HepG2 (cell line): Measurements from ENCODE around the gene RYR2. TPM values are rescaled to one million over a fixed set of nuclear protein-coding genes. Genes with fewer than 3 reads are reported as not detected.

ENCODE experiments used
- ATAC-seq: fragments of 200-7000 bp; cut with Tn5 transposase; 3 replicates; pipeline ENCODE4 v1.9.1; 2020; ENCODE audit warnings: mild to moderate bottlenecking, moderate library complexity
- BruUV-seq: library from RNA; stranded (reverse); fragments of 400-500 nt; replicated peaks from 2 replicates; lab custom pipeline; 2021; lab: Mats Ljungman, UMichigan
- CTCF ChIA-PET: fragments of 300-600 bp; formaldehyde crosslinking; extraction: SDS; loops from one replicate; lab custom pipeline; 2021; ENCODE audit warnings: low total read pairs, inconsistent platforms, low intra/inter-chr PET ratio; lab: Yijun Ruan, JAX
- POLR2A ChIA-PET: fragments of 350-600 bp; sonication (Branson Sonifier 250); formaldehyde crosslinking; loops from one replicate; lab custom pipeline; 2020; ENCODE audit warnings: antibody characterized with exemption, inconsistent platforms; lab: Yijun Ruan, JAX
- DNase-seq: peaks from one replicate; pipeline ENCODE4 v3.0.0-alpha.2; 2015; ENCODE audit warnings: low spot score
- FAIRE-seq: peaks from 3 replicates; lab custom pipeline; 2011; peaks lifted over from hg19 to GRCh38; lab: Jason Lieb, UNC
- H2AFZ ChIP-seq: one replicate; pipeline ENCODE4 v1.6.1; 2011; ENCODE audit warnings: low read length, inconsistent platforms
- H3K27ac ChIP-seq: fragments of 300-600 bp; 3 replicates; pipeline ENCODE4 v1.8.0; 2011; ENCODE audit warnings: mixed run types, mild to moderate bottlenecking, mixed read lengths, low read length, inconsistent platforms; ENCODE audit not compliant: insufficient read depth; ENCODE audit errors: extremely low read length
- H3K27me3 ChIP-seq, 2 experiments: fragments of 200-600 bp in 1 of 2; 2 replicates in 1 of 2; 3 replicates in 1 of 2; pipeline versions ENCODE4 v1.6.0 to v1.8.0; 2011; ENCODE audit warnings: low read length in 2 of 2, mild to moderate bottlenecking in 2 of 2, moderate library complexity in 2 of 2, inconsistent platforms in 1 of 2; ENCODE audit not compliant: insufficient read depth in 2 of 2, control insufficient read depth in 1 of 2
- H3K36me3 ChIP-seq, 2 experiments: fragments of 200-600 bp in 1 of 2; replicated peaks in 1 of 2; 2 replicates in 1 of 2; 3 replicates in 1 of 2; pipeline versions ENCODE4 v1.5.1 to v1.8.0; 2011; ENCODE audit warnings: low read length in 2 of 2, inconsistent platforms in 1 of 2; ENCODE audit not compliant: insufficient read depth in 2 of 2, control insufficient read depth in 1 of 2
- H3K4me1 ChIP-seq: 2 replicates; pipeline ENCODE4 v1.5.1; 2012; ENCODE audit warnings: low read length, inconsistent platforms; ENCODE audit not compliant: insufficient read depth
- H3K4me2 ChIP-seq: 2 replicates; pipeline ENCODE4 v1.6.0; 2011; ENCODE audit warnings: low read depth, low read length, inconsistent platforms
- H3K4me3 ChIP-seq, 3 experiments: fragments of 200-600 bp in 1 of 3; sonication (generic), shearing (Covaris generic) in 1 of 3; replicated peaks in 1 of 3; 2 replicates each; pipeline ENCODE4 v1.5.1; 2011 to 2016; ENCODE audit warnings: low read length in 3 of 3, inconsistent platforms in 2 of 3, low read depth in 2 of 3, mild to moderate bottlenecking in 2 of 3, control low read depth in 1 of 3, mixed read lengths in 1 of 3; ENCODE audit not compliant: insufficient read depth in 1 of 3
- H3K79me2 ChIP-seq: one replicate; pipeline ENCODE4 v1.6.1; 2011; ENCODE audit warnings: low read length, inconsistent platforms; ENCODE audit not compliant: insufficient read depth
- H3K9ac ChIP-seq: 2 replicates; pipeline ENCODE4 v1.6.0; 2011; ENCODE audit warnings: mild to moderate bottlenecking, low read depth, low read length, inconsistent platforms; ENCODE audit not compliant: insufficient read depth
- H3K9me3 ChIP-seq: 2 replicates; pipeline ENCODE4 v1.5.1; 2012; ENCODE audit warnings: mild to moderate bottlenecking, low read length
- H4K20me1 ChIP-seq: 2 replicates; pipeline ENCODE4 v1.6.0; 2011; ENCODE audit warnings: inconsistent platforms, mild to moderate bottlenecking, low read length, moderate library complexity; ENCODE audit not compliant: insufficient read depth
- FOXP4 ChIP-seq: sonication (generic); formaldehyde crosslinking; IDR thresholded peaks from 2 replicates; pipeline ENCODE4 v1.4.0; 2020; ENCODE audit warnings: missing genetic modification reagents
- ZBTB40 ChIP-seq, 2 experiments: fragments of 450-650 bp in 1 of 2; sonication (generic) in 1 of 2; formaldehyde crosslinking in 1 of 2; IDR thresholded peaks; 2 replicates each; pipeline versions ENCODE4 v1.6.1 to v1.8.0; 2016 to 2022; ENCODE audit warnings: antibody characterized with exemption in 1 of 2, mild to moderate bottlenecking in 1 of 2, missing genetic modification reagents in 1 of 2
- ZNF253 ChIP-seq: sonication (generic); formaldehyde crosslinking; IDR thresholded peaks from 2 replicates; pipeline ENCODE4 v1.8.0; 2022; ENCODE audit warnings: mild to moderate bottlenecking, missing genetic modification reagents, borderline replicate concordance
- ZXDC ChIP-seq: sonication (generic); formaldehyde crosslinking; IDR thresholded peaks from 2 replicates; pipeline ENCODE4 v1.5.0; 2020; ENCODE audit warnings: mild to moderate bottlenecking, missing genetic modification reagents
- WGBS: methylation state at CpG from one replicate; pipeline ENCODE4 v1.1.6; 2017; ENCODE audit warnings: low lambda C conversion rate; 5-methylcytosine and 5-hydroxymethylcytosine counted together
- in situ Hi-C: cut with HindIII; loops from 2 replicates; pipeline ENCODE4 v1.10.0; 2017; ENCODE audit warnings: low pct_unique_long_range_greater_than_20kb; ENCODE audit not compliant: extremely low pct_ligation_motif_present
- intact Hi-C: fragments of 100-400 bp; cut with micrococcal nuclease; formaldehyde crosslinking; loops from one replicate; pipeline ENCODE4 v1.10.0; 2022; ENCODE audit not compliant: unreplicated experiment
- polyA plus RNA-seq, 8 experiments: library from polyadenylated mRNA; depleted of rRNA in 3 of 8; stranded (reverse) in 7 of 8; unstranded in 1 of 8; fragments of >200 nt; fragmentation: Illumina TruSeq in 4 of 8; extraction: Trizol in 4 of 8; gene quantifications; 2 replicates each; pipeline versions ENCODE4 v1.2.1 to v1.2.3, GENCODE V29; 2011 to 2016; ENCODE audit warnings: low read depth in 4 of 8, missing spikeins in 1 of 8, mixed read lengths in 1 of 8; ENCODE audit not compliant: insufficient read depth in 1 of 8
- total RNA-seq, 5 experiments: library from RNA; depleted of rRNA; stranded (reverse); fragments of >200 nt; fragmentation: Illumina TruSeq; extraction: Trizol; gene quantifications; 2 replicates each; pipeline ENCODE4 v1.2.3, GENCODE V29; 2016; ENCODE audit warnings: low read depth in 1 of 5

Gene RYR2
- total and polyA plus RNA-seq, 2 of the 13 experiments (the other 11 are each of a cell fraction or from before 2014, with no cell fraction given) = not detected

GRCh38 chr1:237007147-237007881, 34.7 kb upstream of the RYR2 start (continued):
- TF ChIP-seq FOXP4 (CRISPR knock-in tag) = no peak

GRCh38 chr1:237009611-237010010, 32.4 kb upstream of the RYR2 start:
- Histone ChIP-seq H3K27ac (no peak overlapping the region), H3K27me3 (0 out of 5 replicates have a peak, but pooled peaks cover 0 to 3% of the 10 kb centered on the region in 2 experiments), H3K9ac (no peak overlapping the region), H3K9me3 (no peaks in the 10 kb centered on the region), H3K36me3 (no peaks in the 10 kb centered on the region), H3K4me2 (no peak overlapping the region), H2AFZ (no peak overlapping the region), H3K4me3 (no peak overlapping the region), H3K4me1 (peaks cover 8% of the 10 kb centered on the region; the same call in 1 of the 2 replicates), H4K20me1 (no peaks in the 10 kb centered on the region), H3K79me2 (no peaks in the 10 kb centered on the region)
- DNase-seq = no peak
- in situ Hi-C loops = no loop called here
- WGBS = 33% methylated on average over 4 of the region's 4 CpGs
- ATAC-seq = no peak
- ChIA-PET POLR2A (no interaction called here), CTCF (no interaction called here)
- intact Hi-C loops = no loop called here
- FAIRE-seq = no peak
- BruUV-seq = no TSS peak
- TF ChIP-seq ZXDC (no peak), ZNF253 (CRISPR knock-in tag) (no peak), ZBTB40 (IDR thresholded peaks at IDR 0.05) (no peak), ZBTB40 (CRISPR knock-in tag; IDR thresholded peaks at IDR 0.05) (no peak)
